Gastroesophageal sphincter (tissue), 3 donors: ENCODE measurements around the gene TMEM61.

ENCODE experiments used
- CTCF ChIP-seq, 4 experiments: fragments of 200-600 bp in 2 of 4; fragments of 450-650 bp in 2 of 4; sonication (generic) in 1 of 4; IDR thresholded peaks; one replicate each; pipeline ENCODE4 v1.5.1; 2017 to 2019; ENCODE audit warnings: antibody characterized with exemption in 4 of 4, mild to moderate bottlenecking in 2 of 4, moderate library complexity in 2 of 4
- POLR2A ChIP-seq, 2 donors: fragments of 450-650 bp; IDR thresholded peaks; one replicate each; pipeline ENCODE4 v1.6.1; 2017; ENCODE audit warnings: antibody characterized with exemption in 2 of 2, mild to moderate bottlenecking in 2 of 2, moderate library complexity in 1 of 2
- POLR2AphosphoS5 ChIP-seq: sonication (generic); formaldehyde crosslinking; IDR thresholded peaks from one replicate; pipeline ENCODE4 v1.6.1; 2017; ENCODE audit warnings: antibody characterized with exemption

DNA sequence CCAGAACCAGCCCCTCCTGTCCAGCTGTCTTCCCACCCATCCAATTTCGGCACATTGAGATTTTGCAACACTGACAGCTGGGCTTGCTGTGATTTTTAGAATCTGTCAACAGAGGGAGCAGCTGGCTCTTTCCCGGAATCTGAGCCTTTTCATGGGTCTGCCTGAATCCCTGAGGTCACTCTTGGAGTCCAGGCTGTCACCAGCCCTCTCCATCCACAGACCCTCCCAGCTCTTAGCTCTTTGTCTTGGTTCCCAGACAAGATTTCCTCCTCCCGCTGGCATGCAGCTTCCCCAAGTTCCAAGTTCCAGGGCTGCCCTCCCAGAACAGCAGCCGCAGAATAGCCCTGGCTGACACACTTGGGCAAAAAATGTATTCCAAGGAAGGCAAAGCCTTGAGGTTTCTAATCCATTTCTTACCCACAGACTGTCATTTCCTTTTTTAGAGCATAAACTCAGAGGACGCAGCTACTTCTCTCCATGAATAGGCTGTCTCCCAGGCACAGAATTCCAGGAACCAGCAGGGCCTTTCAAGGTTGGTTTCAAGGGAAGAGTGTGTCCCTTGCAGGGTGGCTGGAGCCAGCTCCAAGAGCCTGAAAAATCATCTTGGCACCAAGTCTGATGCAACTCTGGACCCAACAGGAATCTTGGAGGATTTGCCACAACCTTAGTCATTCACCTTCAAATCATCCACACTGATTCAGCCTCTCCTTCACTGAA is 7.1 kb upstream of the TMEM61 start:
- TF ChIP-seq CTCF (IDR thresholded peaks at IDR 0.05) (peak in 2 of 4 experiments; percentile 32 to 42), POLR2A (IDR thresholded peaks at IDR 0.05) (no peak), POLR2AphosphoS5 (peak; percentile 80)
